HFF-Myc (cell line): ENCODE data around the gene EVI5L.

Experiments used
- DNase-seq: peaks from one replicate; pipeline ENCODE4 v3.0.0-alpha.2; 2011; ENCODE audit warnings: low read depth; ENCODE audit errors: extremely low read depth
- H3K4me3 ChIP-seq: replicated peaks from 2 replicates; pipeline ENCODE4 v1.5.1; 2011; ENCODE audit warnings: low read depth, mild to moderate bottlenecking, control low read depth, low read length
- TF ChIP-seq, protein P1 (sequence below): IDR thresholded peaks from 2 replicates; pipeline ENCODE4 v1.5.1; 2012; ENCODE audit warnings: mild to moderate bottlenecking, low read depth, low read length, control low read depth; ENCODE audit errors: missing control alignments

EVI5L gene

GRCh38 chr19:7872306-7873204 is 42.5 kb downstream of the EVI5L start:
- TF ChIP-seq, protein P1, sequence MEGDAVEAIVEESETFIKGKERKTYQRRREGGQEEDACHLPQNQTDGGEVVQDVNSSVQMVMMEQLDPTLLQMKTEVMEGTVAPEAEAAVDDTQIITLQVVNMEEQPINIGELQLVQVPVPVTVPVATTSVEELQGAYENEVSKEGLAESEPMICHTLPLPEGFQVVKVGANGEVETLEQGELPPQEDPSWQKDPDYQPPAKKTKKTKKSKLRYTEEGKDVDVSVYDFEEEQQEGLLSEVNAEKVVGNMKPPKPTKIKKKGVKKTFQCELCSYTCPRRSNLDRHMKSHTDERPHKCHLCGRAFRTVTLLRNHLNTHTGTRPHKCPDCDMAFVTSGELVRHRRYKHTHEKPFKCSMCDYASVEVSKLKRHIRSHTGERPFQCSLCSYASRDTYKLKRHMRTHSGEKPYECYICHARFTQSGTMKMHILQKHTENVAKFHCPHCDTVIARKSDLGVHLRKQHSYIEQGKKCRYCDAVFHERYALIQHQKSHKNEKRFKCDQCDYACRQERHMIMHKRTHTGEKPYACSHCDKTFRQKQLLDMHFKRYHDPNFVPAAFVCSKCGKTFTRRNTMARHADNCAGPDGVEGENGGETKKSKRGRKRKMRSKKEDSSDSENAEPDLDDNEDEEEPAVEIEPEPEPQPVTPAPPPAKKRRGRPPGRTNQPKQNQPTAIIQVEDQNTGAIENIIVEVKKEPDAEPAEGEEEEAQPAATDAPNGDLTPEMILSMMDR: no peak
- H3K4me3 ChIP-seq: no peak overlapping the region
- DNase-seq: no peak

GRCh38 chr19:7873304-7874075 is 43.5 kb downstream of the EVI5L start:
- TF ChIP-seq, protein P1: no peak
- no peak overlapping the region for H3K4me3 ChIP-seq
- no peak for DNase-seq

GRCh38 chr19:7874076-7874896 is 44.3 kb downstream of the EVI5L start, which contains the start of gene PRR36:
PRR36 (minus strand) TSS chr19:7874390; CDS start chr19:7873689, 701 bp downstream.
- DNase-seq: no peak

GRCh38 chr19:7874897-7875273 is 44.9 kb downstream of the EVI5L start:
- no peak overlapping the region for H3K4me3 ChIP-seq
- no peak for DNase-seq
- TF ChIP-seq, protein P1: no peak

More at GRCh38 chr19:7874076-7874896, 44.3 kb downstream of the EVI5L start, which contains the start of gene PRR36:
- H3K4me3 ChIP-seq: no peak within 1 kb of the TSS
- TF ChIP-seq, protein P1: no peak

DNA sequence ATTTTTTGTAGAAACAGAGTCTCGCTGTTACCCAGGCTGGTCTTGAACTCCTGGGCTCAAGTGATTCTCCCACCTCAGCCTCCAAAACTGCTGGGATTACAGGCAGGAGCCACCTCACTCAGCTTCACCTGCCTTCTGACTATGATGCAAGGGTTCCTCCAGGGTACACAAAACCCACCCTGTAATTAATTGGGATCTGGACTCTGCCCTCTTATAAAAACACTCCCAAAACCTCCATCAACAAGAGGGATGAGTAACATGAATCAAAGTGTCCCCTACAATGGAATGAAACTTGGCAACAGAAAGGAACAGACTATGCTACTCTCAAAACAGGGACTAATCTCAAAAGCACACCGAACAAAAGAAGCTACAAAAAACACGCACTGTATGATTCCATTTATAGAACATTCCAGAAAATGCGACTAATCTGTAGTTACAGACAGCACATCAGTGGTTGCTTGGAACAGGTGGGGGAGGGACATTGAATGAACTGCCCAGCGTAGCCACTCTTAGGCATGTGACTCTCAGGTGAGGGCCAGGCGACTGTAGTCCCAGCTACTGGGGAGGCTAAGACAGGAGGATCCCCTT is 47.3 kb downstream of the EVI5L start:
- DNase-seq: no peak
- TF ChIP-seq, protein P1: no peak
- no peak overlapping the region for H3K4me3 ChIP-seq
